Measurements from ENCODE around the gene PDPN.

Gene PDPN

DNA sequence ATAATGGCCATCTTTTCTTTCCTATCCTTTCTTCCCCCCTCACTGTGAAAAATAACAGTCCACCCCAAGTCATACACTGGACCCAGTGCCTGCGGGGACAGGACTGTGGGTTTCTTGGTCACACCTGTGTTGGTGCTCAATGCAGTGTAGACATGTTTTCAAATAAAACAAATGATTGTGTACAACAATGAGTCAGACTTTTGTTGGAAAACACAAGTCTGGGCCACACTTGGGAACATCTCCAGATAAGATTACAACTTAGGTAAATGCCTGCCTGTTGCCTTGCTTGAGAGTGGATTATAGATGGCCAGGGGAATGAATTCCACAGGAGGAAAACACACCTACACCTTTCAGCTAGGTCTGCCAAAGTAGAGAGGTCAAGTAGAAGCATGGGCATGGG lies 34.1 kb downstream of the PDPN start:
- DNase-seq (ENCODE audit: low read depth): no peak

DNA sequence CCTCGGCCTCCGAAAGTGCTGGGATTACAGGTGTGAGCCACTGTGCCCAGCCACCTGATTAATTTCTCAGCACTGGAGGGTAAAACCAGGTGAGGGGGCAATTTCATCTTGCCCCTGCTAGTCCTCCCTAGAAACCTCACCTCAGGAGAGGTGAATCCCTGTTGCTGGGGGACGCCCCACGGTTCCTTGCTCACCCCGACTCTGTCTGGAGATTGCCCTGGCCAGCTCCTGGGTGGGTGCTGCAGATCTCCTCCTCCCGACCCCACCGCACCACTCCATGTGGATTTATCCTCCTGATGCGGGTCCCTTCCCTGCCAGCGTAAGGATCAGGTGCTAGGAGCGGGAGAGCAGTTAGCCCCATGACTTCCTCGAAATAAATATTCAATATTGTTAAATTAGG lies 34.9 kb downstream of the PDPN start:
- no peak for DNase-seq (ENCODE audit: low read depth)

DNA sequence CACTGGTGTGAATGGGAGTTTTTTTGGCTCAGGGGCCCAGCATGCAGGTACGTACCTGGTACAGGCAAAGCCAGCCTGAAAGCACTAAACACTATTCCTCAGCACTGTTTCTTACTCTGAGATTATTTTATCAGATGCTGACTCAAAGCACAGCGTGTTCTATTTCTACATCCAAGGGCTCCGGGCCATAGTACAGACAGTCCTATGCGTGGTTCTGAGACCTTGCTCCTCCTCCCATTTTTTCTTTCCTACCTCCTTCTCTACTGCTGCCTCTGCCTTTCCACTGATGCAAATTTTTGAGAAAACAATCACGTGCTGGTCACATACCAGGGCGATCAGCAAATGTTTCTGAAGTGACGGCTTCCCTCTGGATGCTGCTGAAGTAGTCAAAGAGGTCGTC lies 36.3 kb downstream of the PDPN start:
- no peak for DNase-seq (ENCODE audit: low read depth)

DNA sequence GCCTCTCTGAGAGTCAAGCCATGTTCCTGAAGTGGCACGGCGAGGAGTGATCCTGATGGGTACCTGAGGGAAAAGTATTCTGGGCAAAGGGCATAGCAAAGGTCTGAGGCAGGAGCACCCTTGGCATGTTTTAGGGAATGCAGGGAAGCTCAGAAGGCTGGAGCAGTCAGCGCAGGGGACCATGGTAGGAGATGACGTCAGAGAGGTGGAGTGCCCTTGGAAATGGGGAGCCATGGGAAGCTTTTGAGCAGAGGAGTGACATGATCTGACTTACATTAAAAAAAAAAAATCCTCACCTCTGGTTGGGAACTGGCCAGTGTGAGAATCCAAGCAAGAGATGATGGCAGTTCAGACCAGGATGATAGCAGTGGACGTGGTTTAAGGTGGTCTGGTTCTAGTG lies 37.2 kb downstream of the PDPN start:
- no peak for DNase-seq (ENCODE audit: low read depth)

DNA sequence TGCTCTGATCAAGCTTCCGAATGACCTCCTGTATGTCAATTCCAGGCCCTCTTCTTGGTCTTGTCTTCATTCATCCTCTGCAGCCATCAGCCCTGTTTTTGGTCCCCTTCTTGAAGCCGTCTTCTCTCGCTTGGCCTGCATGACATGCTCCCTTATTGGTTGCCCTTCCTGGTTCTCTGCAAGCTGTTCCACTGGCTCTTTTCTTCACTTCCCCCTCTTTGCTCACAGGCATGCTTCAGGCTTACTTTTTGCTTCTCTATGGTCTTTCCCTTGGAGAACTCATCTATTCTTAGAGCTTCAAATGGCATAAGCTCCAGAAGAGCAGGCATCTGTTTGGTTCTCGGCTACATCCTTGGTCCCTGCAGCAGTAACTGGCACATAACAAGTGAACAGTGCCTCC lies 38.8 kb downstream of the PDPN start:
- DNase-seq (ENCODE audit: low read depth): no peak

DNA sequence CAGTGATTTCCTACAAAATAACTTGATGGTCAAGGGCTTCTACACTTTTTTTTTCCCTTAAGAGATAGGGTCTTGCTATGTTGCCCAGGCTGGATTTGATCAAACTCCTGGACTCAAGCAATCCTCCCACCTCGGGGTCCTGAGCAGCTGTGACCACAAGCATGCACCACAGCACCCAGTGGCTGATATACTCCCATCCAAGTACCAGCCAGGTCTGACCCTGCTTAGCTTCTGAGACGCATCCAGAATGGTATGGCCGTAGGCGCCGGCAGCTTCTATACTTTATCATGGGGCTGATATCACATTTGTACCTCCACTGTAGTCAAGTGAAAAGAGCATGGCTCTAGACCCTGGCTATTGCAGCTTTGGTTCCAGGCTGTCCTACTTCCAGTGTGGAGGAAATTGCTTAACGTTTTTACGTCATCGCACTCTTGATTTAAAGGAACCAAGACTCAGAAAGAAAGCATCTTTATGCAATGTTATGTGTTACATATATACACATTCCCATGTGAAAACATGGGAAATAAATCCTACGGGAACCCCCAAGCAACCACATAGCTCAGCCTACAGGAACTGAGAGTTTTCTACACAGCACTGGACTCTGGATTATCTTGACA lies 39.5 kb downstream of the PDPN start:
- DNase-seq (ENCODE audit: low read depth): no peak

DNA sequence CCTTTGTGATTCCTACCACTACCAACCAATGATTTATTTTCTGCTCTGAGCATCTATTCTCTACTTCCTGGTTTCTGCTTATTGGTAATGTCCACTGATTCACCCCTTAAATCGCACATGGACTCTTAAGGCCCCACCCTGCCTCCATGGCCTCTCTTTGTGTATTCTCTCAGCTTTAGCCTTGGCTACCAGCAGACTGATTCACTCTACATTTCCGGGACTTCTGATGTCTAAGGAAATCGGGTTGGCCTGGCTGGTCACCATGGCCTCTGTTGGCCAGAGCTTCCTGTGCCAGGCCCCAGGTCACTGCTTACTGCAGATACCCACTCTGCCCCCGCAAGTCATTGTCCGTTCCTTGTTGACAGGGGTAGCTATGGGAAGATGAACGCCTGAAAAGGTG lies 40.9 kb downstream of the PDPN start:
- DNase-seq (ENCODE audit: low read depth): no peak

DNA sequence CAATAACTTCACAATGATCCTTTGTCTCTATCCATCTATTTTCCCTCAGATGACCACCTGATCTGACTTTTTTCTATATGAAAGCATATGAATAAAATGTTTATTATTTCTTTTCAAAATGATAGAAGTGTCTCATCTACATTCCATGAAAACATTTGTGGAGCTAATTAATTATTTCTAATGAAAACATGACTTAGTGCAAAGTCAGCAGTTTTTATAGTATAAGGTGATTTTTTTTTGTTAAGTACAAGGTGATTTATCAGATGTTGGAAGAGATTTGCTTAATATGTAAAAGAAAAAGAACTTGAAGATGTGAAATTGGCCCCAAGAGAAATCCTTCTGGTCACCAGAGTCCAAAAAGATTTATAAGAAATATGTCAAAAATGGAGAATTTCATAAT lies 43.5 kb downstream of the PDPN start:
- no peak for DNase-seq (ENCODE audit: low read depth)

DNA sequence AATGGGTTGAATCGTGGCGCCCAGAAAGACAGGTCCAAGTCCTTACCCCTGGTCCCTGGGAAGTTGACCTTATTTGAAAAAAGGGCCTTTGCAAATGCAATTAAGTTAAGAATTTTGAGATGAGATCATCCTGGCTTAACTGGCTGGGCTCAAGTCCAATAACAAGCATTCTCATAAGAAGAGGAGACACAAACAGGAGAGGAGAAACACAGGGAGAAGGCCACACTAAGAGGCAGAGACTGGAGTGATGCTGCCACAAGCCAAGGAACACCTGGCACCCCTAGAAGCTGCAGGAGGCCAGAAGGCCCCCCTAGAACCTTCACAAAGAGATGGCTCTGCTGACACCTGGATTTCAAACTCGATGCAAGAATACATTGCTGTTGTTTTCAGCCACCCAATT lies 44.6 kb downstream of the PDPN start:
- DNase-seq (ENCODE audit: low read depth): no peak

DNA sequence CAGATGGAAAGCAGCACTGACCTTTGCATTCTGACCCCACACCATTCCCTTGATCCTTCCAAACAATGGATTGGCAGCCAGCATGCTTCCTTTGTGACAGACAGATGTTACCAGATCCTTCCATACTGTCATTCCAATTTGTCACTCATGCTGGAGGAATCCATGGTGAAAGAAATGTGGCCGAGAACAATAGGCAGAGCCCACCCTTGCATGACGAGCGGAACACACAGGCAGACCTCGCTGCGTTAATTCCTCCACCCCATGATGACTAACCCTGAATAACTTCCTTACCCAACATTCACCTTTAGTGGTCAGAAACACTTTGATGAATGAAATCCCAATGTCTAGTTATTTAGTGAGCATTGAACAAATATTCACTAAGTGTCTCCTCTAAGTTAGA lies 45.1 kb downstream of the PDPN start:
- DNase-seq (ENCODE audit: low read depth): no peak

DNA sequence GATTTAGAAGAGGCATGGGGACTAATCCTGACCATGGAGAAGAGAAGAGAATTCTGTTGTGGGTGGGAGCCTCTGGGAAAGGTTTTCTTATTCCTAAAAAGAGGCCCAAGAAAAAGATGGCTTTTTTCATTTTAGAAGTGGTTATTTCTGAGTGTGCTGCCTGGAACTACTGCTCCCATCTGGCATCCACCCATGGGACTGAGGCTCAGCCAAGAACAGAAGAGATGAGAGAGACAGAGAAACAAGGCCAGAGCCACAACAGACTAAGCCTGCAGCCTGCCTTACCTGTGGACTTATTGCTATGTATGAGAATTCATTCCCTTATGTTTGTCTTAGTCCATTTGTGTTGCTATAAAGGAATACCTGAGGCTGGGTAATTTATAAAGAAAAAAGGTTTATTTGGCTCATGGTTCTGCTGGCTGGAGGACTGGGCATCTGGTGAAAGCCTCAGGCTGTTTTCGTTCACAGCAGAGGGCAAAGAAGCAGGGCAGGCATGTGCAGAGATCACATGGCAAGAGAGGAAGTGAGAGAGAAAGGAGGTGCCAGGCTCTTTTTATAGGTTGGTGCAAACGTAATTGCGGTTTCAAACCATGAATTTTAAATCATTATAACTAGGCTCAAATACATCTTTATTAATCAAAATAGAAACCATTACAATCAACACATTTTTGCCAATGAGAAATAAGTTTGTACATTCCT lies 58.8 kb downstream of the PDPN start:
- DNase-seq (ENCODE audit: low read depth): no peak

DNA sequence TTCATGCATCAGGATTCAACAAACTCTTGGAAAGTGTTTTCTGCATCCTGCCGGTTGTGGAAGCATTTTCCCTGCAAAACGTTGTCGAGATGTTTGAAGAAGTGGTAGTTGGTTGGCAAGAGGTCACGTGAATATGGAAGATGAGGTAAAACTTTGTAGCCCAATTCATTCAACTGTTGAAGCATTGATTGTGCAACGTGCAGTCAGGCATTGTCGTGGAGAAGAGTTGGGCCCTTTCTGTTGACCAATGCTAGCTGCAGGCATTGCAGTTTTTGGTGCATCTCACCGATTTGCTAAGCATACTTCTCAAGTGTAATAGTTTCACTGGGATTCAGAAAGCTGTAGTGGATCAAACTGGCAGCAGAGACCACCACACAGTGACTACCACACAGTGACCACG lies 59.4 kb downstream of the PDPN start:
- no peak for DNase-seq (ENCODE audit: low read depth)

DNA sequence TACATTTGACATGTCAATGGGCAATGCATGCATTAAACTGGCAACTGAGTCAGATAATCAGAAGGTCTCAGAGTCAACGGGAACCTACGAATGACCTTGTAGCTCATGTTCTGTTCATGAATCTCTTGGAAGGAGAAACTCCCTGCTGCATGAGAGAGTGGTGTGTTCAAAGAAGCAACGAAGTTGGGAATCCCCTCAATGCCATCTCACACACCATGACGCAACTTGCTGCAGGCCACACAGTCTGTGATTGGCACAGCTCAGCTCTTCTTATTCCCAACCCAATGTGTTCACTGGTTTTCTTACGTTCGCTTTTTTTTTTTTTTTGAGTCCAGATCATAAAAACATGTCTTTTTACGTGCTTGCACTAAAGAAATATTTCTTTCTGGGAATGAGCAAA lies 62.9 kb downstream of the PDPN start:
- no peak for DNase-seq (ENCODE audit: low read depth)

DNA sequence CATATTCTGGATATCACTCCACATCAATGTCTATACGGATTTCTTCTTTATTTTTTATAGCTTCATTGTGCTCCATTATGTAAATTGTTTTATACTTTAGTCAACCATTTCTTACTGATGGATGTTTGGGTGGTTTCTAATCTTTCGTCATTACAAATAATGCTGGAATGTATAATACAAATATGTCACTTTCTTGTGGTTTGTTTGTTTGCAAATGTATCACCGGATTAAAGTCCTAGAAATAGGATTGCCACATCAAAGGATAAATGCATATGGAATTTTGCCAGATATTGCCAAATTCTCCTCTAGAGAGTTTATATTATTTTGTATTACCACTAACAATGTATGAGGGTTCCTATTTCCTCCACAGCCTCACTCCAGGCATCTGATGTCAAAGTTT lies 67.6 kb downstream of the PDPN start:
- DNase-seq (ENCODE audit: low read depth): no peak

DNA sequence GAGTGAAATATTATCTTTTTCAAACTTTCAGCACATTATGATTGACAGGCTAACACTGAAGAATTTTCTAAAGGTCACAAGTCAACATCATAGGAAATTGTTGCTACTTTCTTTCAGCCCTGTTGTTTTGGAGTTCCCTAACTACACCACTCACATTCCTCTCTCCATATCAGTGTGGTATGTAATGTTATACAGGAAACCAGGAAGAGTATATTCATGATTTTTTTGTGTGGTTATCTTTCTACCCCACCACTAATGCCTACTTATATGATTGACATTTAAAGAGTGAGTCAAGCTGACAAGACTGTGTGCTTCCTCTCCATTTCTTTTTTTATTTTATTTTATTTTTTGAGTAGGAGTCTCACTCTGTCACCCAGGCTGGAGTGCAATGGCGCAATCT lies 68.6 kb downstream of the PDPN start:
- DNase-seq (ENCODE audit: low read depth): no peak

DNA sequence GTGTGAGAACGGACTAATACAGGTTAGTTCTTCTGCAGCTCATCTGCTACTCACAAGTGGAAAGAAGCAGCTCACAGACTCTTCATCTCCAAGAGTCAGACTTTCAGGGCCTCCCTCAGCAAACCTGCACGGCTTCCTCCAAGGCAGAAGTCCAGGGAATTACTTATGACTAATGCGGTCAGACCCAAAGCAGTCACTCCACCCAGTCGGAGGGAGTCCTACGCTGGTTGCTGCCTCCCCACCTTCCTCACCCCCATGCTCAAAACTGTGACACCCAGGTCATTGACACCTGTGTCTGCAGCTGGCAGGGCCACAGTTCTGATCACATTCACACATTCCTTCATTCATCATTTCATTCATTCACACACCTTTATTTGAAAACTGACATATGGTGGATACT lies 77.9 kb downstream of the PDPN start:
- DNase-seq (ENCODE audit: low read depth): no peak

DNA sequence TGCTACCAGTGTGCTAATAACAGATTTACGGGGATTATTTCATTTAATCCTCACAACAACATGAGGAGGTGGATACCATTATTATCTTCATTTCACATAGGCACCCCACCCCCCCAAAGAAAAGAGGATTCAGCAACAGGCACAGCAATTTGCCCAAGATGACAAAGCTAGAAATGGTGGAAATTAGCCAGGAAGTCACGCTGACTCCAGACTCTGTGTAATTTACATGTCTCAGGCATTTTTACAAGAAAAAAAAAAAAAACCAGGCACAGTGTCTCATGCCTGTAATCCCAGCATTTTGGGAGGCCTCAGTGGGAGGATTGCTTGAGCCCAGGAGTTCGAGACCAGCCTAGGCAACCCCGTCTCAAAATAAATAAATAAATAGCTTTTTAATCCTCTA lies 78.9 kb downstream of the PDPN start:
- no peak for DNase-seq (ENCODE audit: low read depth)

DNA sequence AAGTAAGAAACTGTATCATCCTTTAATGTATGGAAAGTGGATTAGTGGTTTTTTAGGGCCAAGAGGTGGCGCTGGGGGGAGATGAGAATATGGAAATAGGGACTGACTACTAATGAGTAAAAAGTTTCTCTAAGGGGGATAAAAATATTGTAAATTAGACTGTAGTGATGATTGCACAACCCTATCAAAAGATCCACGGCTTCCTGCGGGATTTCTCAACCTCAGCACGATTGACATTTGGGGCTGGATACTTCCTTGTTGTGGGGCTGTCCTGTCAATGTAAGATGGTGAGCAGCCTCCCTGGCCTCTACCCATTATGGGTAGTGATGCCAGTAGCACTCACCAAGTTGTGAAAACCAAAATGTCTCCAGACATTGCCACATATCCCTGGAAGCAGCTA lies 80.3 kb downstream of the PDPN start:
- no peak for DNase-seq (ENCODE audit: low read depth)

DNA sequence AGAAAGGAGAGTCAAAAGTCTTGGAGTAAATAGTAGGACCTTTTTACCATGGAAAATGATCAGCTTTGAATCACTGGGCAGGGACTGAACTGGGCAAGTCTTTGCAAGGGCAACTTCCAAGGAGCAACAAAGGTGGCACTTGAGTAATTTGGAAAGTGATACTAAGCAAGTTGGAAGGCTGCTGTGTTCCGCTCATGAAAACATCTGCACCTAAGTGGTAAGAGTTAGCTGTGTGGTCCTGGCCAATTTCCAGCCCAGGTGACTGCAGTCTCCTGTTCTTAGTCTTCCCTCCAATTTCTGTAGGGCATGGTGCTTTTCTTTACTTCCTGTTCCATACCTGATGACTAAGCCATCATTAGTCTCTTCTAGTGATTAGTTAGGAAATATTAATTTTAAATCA lies 80.8 kb downstream of the PDPN start:
- DNase-seq (ENCODE audit: low read depth): no peak

DNA sequence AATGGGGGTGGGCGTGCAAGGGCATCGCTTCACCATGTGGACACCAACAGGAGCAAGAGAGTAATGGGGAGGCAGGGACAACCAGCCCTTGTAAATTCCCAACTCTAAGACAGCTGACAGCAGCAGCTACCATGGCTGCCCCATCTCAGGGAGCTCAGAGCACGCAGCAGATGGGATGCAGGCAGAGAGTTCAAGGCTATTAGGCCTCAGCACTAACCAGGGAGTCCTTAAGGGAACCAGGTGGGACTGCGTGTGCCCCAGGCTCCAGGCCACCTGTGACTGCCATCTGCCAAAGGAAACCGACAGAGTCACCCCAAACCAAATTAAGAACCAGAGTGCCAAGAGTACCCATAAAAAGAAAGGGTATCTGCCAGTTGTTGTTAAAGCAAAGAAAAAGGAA lies 82.7 kb downstream of the PDPN start:
- DNase-seq (ENCODE audit: low read depth): no peak

Measured in stimulated activated CD8-positive, alpha-beta memory T cell treated with anti-CD3 and anti-CD28 coated beads, Interleukin-15, amount 100 ng/mL, for 24 hours (primary cell).